ENCODE results near the gene ADAM17.

Gene ADAM17

GRCh38 chr2:9466147-9466683 lies 89.4 kb downstream of the ADAM17 start:
- DNase-seq = no peak

- no peak for DNase-seq
These were observed 90.5 kb downstream of the ADAM17 start for GRCh38 chr2:9465170-9465569.

GRCh38 chr2:9463698-9464034 lies 92.0 kb downstream of the ADAM17 start:
- no peak for DNase-seq

- no peak for DNase-seq
These were observed 92.5 kb downstream of the ADAM17 start for GRCh38 chr2:9462886-9463697.

GRCh38 chr2:9462313-9462712 lies 93.3 kb downstream of the ADAM17 start:
- DNase-seq = no peak

- DNase-seq = no peak
These were observed 94.6 kb downstream of the ADAM17 start for GRCh38 chr2:9461079-9461478.

- no peak for DNase-seq
These were observed 95.1 kb downstream of the ADAM17 start for GRCh38 chr2:9460441-9461017.

- no peak for DNase-seq
These were observed 104.4 kb downstream of the ADAM17 start for GRCh38 chr2:9451231-9451630.

- DNase-seq = no peak
These were observed 110.5 kb downstream of the ADAM17 start for GRCh38 chr2:9445089-9445488.

- DNase-seq = no peak
These were observed 112.1 kb downstream of the ADAM17 start for GRCh38 chr2:9443526-9443925.

- DNase-seq = no peak
These were observed 114.1 kb downstream of the ADAM17 start for GRCh38 chr2:9441556-9441955.

- no peak for DNase-seq
These were observed 115.4 kb downstream of the ADAM17 start for GRCh38 chr2:9440058-9440727.

- DNase-seq = no peak
These were observed 116.1 kb downstream of the ADAM17 start for GRCh38 chr2:9439536-9439935.
